ENCODE results near the gene THBS2.

The THBS2 gene

DNA sequence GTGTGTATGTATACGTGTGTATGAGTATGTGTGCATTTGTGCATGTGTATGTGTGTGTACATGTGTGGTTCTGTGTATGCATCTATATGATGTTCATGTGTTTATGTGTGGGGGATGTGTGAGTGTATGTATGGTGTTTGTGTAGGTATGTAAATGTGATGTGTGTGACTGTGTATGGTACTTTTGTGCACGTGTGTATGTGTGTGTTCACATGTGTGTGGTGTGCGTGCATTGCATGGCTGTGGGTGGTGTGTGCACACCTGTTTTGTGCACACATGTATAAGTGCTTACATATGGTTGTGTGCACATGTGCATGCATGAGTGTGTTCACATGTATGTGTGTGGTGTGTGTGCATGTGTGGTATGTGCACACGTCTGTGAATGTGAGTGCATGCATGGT, 6.2 kb downstream of the THBS2 start:
- no peak for DNase-seq (ENCODE audit: low read depth)
- H3K4me3 ChIP-seq (ENCODE audit: low read depth, low read length), result no peak overlapping the region
- TF ChIP-seq MYC (IDR thresholded peaks at IDR 0.05; ENCODE audit: low read depth, low read length) (no peak), POLR2A (IDR thresholded peaks at IDR 0.05; ENCODE audit: extremely low read depth, insufficient read length) (no peak)
- TF ChIP-seq, protein P1, sequence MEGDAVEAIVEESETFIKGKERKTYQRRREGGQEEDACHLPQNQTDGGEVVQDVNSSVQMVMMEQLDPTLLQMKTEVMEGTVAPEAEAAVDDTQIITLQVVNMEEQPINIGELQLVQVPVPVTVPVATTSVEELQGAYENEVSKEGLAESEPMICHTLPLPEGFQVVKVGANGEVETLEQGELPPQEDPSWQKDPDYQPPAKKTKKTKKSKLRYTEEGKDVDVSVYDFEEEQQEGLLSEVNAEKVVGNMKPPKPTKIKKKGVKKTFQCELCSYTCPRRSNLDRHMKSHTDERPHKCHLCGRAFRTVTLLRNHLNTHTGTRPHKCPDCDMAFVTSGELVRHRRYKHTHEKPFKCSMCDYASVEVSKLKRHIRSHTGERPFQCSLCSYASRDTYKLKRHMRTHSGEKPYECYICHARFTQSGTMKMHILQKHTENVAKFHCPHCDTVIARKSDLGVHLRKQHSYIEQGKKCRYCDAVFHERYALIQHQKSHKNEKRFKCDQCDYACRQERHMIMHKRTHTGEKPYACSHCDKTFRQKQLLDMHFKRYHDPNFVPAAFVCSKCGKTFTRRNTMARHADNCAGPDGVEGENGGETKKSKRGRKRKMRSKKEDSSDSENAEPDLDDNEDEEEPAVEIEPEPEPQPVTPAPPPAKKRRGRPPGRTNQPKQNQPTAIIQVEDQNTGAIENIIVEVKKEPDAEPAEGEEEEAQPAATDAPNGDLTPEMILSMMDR (IDR thresholded peaks at IDR 0.05; ENCODE audit: low read depth, low read length), result no peak
- TF ChIP-seq, protein P2, sequence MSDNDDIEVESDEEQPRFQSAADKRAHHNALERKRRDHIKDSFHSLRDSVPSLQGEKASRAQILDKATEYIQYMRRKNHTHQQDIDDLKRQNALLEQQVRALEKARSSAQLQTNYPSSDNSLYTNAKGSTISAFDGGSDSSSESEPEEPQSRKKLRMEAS (IDR thresholded peaks at IDR 0.05; ENCODE audit: low read depth, low read length), result no peak

GRCh38 chr6:169246445-169246844, 7.2 kb downstream of the THBS2 start:
- H3K4me3 ChIP-seq (ENCODE audit: low read depth, low read length), result no peak overlapping the region
- no peak for DNase-seq (ENCODE audit: low read depth)
- no peak for TF ChIP-seq MYC (IDR thresholded peaks at IDR 0.05; ENCODE audit: low read depth, low read length)
- TF ChIP-seq, protein P2 (IDR thresholded peaks at IDR 0.05; ENCODE audit: low read depth, low read length), result no peak
- no peak for TF ChIP-seq POLR2A (IDR thresholded peaks at IDR 0.05; ENCODE audit: extremely low read depth, insufficient read length)
- TF ChIP-seq, protein P1 (IDR thresholded peaks at IDR 0.05; ENCODE audit: low read depth, low read length), result no peak

DNA sequence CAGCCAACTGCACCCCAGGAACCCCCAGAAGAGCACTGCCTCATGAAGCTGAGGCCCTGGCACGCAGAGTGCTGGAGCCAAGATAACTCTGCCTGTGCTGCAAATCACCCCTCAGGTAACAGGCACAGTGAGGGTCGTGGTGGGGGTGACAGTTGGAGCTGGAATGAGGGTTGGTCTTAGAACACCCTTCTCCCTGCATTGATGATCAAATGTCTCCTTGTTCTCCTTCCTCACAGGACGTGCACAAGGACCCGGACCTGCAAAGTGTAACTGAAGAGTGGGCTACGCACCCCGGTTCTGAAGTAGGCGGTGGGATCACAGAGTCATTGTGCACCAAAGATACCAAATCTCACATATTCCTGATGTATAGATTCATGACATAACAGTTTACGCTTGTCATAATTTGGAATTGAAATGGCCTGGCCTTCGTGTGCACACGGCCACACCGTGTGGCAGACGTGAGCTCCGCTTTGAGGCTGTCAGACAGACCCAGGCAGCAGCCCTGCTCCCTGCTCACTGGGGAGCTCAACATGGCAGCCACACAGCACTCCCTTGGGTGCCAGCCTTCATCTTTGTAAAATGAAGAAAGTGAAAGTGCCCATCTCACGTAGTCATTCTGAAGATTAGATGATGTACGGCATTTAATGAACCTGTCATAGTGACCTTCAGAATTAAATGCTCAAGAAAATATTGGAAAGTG, 8.8 kb downstream of the THBS2 start:
- DNase-seq (ENCODE audit: low read depth), result no peak
- TF ChIP-seq, protein P1 (IDR thresholded peaks at IDR 0.05; ENCODE audit: low read depth, low read length), result no peak
- TF ChIP-seq, protein P2 (IDR thresholded peaks at IDR 0.05; ENCODE audit: low read depth, low read length), result no peak
- TF ChIP-seq MYC (IDR thresholded peaks at IDR 0.05; ENCODE audit: low read depth, low read length) (no peak), POLR2A (IDR thresholded peaks at IDR 0.05; ENCODE audit: extremely low read depth, insufficient read length) (no peak)
- no peak overlapping the region for H3K4me3 ChIP-seq (ENCODE audit: low read depth, low read length)

- DNase-seq (ENCODE audit: low read depth), result no peak
- TF ChIP-seq POLR2A (IDR thresholded peaks at IDR 0.05; ENCODE audit: extremely low read depth, insufficient read length), result no peak
- TF ChIP-seq, protein P2 (IDR thresholded peaks at IDR 0.05; ENCODE audit: low read depth, low read length), result no peak
- TF ChIP-seq, protein P1 (IDR thresholded peaks at IDR 0.05; ENCODE audit: low read depth, low read length), result no peak
- TF ChIP-seq MYC (IDR thresholded peaks at IDR 0.05; ENCODE audit: low read depth, low read length), result no peak
- no peak overlapping the region for H3K4me3 ChIP-seq (ENCODE audit: low read depth, low read length)
Observed at GRCh38 chr6:169243661-169244060, 10.0 kb downstream of the THBS2 start.

DNA sequence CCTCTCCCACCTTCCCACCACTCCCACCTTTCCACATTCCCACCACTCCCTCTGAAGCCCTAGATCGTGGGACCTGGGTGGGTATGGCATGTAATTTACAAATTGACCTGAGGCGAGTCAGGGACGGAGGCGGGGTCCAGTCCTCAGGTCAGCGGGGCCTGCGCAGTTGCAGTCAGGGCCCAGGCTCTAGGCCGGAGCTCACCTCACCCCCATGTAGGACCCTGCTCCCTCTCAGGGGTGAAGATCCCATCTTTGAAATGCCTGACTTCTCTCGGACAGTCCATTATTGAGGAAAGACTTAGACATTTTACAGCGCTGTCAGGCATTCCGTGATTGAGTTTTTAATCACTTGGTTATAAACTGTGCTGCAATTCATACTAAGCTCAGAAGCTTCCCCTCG, 10.5 kb downstream of the THBS2 start:
- TF ChIP-seq MYC (IDR thresholded peaks at IDR 0.05; ENCODE audit: low read depth, low read length), result no peak
- TF ChIP-seq, protein P2 (IDR thresholded peaks at IDR 0.05; ENCODE audit: low read depth, low read length), result no peak
- TF ChIP-seq, protein P1 (IDR thresholded peaks at IDR 0.05; ENCODE audit: low read depth, low read length), result no peak
- TF ChIP-seq POLR2A (IDR thresholded peaks at IDR 0.05; ENCODE audit: extremely low read depth, insufficient read length), result no peak
- no peak for DNase-seq (ENCODE audit: low read depth)
- H3K4me3 ChIP-seq (ENCODE audit: low read depth, low read length), result no peak overlapping the region

Measured in NB4 (cell line).